ENCODE measurements around the gene PURA. TPM values are rescaled to one million over a fixed set of nuclear protein-coding genes. Genes with fewer than 3 reads are reported as not detected.
A peak's percentile ranks its signal among the peaks of the same experiment; 100 is the strongest.

Gene PURA
- 29.7 and 30.1 TPM in 2 replicates for total RNA-seq

- Histone ChIP-seq H3K9me3 (ENCODE audit: low read depth, low read length) (no peaks in the 10 kb centered on the region), H3K4me2 (ENCODE audit: insufficient read depth, low read length) (peak within 1 kb of the TSS; percentile 94), H4K20me1 (ENCODE audit: insufficient read depth, low read length) (peaks cover 64% of the 10 kb centered on the region), H3K79me2 (ENCODE audit: insufficient read depth, low read length) (peaks cover 96% of the 10 kb centered on the region), H2AFZ (ENCODE audit: low read length) (peak within 1 kb of the TSS; percentile 86), H3K27ac (ENCODE audit: low read depth, low read length) (peak within 1 kb of the TSS; percentile 72), H3K27me3 (ENCODE audit: insufficient read depth, low read length) (no peaks in the 10 kb centered on the region), H3K4me1 (ENCODE audit: insufficient read depth, low read length) (peaks cover 39% of the 10 kb centered on the region), H3K4me3 (ENCODE audit: insufficient read depth, low read length) (peak within 1 kb of the TSS; percentile 82), H3K36me3 (ENCODE audit: insufficient read depth, low read length) (no peaks in the 10 kb centered on the region)
- DNase-seq (ENCODE audit: insufficient read length, low spot score, missing footprints): peak; percentile 99
- no peak for TF ChIP-seq CTCF (IDR thresholded peaks at IDR 0.05; ENCODE audit: extremely low read depth, low read depth, low read length)
Observed at GRCh38 chr5:140113699-140114263, at the start of gene PURA. Gene PURA, plus strand, starts transcription at chr5:140114109. Its CDS starts 73 bp downstream, at chr5:140114182.

- Histone ChIP-seq H3K27ac (ENCODE audit: low read depth, low read length) (no peak overlapping the region), H4K20me1 (ENCODE audit: insufficient read depth, low read length) (no peaks in the 10 kb centered on the region), H2AFZ (ENCODE audit: low read length) (no peak overlapping the region), H3K4me2 (ENCODE audit: insufficient read depth, low read length) (no peak overlapping the region), H3K9me3 (ENCODE audit: low read depth, low read length) (no peaks in the 10 kb centered on the region), H3K27me3 (ENCODE audit: insufficient read depth, low read length) (peaks cover 13% of the 10 kb centered on the region), H3K79me2 (ENCODE audit: insufficient read depth, low read length) (no peaks in the 10 kb centered on the region), H3K36me3 (ENCODE audit: insufficient read depth, low read length) (no peaks in the 10 kb centered on the region), H3K4me3 (ENCODE audit: insufficient read depth, low read length) (no peak overlapping the region), H3K4me1 (ENCODE audit: insufficient read depth, low read length) (no peaks in the 10 kb centered on the region)
- TF ChIP-seq CTCF (IDR thresholded peaks at IDR 0.05; ENCODE audit: extremely low read depth, low read depth, low read length): no peak
- no peak for DNase-seq (ENCODE audit: insufficient read length, low spot score, missing footprints)
Observed at GRCh38 chr5:140072812-140073211, 41.1 kb upstream of the PURA start.

- H2AFZ ChIP-seq (ENCODE audit: low read length): no peak overlapping the region
- no peak overlapping the region for H3K4me3 ChIP-seq (ENCODE audit: insufficient read depth, low read length)
- DNase-seq (ENCODE audit: insufficient read length, low spot score, missing footprints): peak; percentile 19
- no peaks in the 10 kb centered on the region for H3K9me3 ChIP-seq (ENCODE audit: low read depth, low read length)
- no peaks in the 10 kb centered on the region for H3K4me1 ChIP-seq (ENCODE audit: insufficient read depth, low read length)
- no peak overlapping the region for H3K4me2 ChIP-seq (ENCODE audit: insufficient read depth, low read length)
- no peaks in the 10 kb centered on the region for H3K36me3 ChIP-seq (ENCODE audit: insufficient read depth, low read length)
- TF ChIP-seq CTCF (IDR thresholded peaks at IDR 0.05; ENCODE audit: extremely low read depth, low read depth, low read length): peak; percentile 51
- H3K79me2 ChIP-seq (ENCODE audit: insufficient read depth, low read length): no peaks in the 10 kb centered on the region
- peaks cover 9% of the 10 kb centered on the region for H3K27me3 ChIP-seq (ENCODE audit: insufficient read depth, low read length)
- no peaks in the 10 kb centered on the region for H4K20me1 ChIP-seq (ENCODE audit: insufficient read depth, low read length)
- no peak overlapping the region for H3K27ac ChIP-seq (ENCODE audit: low read depth, low read length)
Observed at GRCh38 chr5:140073296-140073695, 40.6 kb upstream of the PURA start.

- H3K4me1 ChIP-seq (ENCODE audit: insufficient read depth, low read length): no peaks in the 10 kb centered on the region
- no peak overlapping the region for H3K4me2 ChIP-seq (ENCODE audit: insufficient read depth, low read length)
- H3K36me3 ChIP-seq (ENCODE audit: insufficient read depth, low read length): no peaks in the 10 kb centered on the region
- no peaks in the 10 kb centered on the region for H4K20me1 ChIP-seq (ENCODE audit: insufficient read depth, low read length)
- peaks cover 6% of the 10 kb centered on the region for H3K27me3 ChIP-seq (ENCODE audit: insufficient read depth, low read length)
- no peak for DNase-seq (ENCODE audit: insufficient read length, low spot score, missing footprints)
- H3K4me3 ChIP-seq (ENCODE audit: insufficient read depth, low read length): no peak overlapping the region
- peak; percentile 44 for TF ChIP-seq CTCF (IDR thresholded peaks at IDR 0.05; ENCODE audit: extremely low read depth, low read depth, low read length)
- no peak overlapping the region for H3K27ac ChIP-seq (ENCODE audit: low read depth, low read length)
- H3K79me2 ChIP-seq (ENCODE audit: insufficient read depth, low read length): no peaks in the 10 kb centered on the region
- H3K9me3 ChIP-seq (ENCODE audit: low read depth, low read length): no peaks in the 10 kb centered on the region
- H2AFZ ChIP-seq (ENCODE audit: low read length): no peak overlapping the region
Observed at GRCh38 chr5:140075371-140075770, 38.5 kb upstream of the PURA start.
